Fibroblast of lung (primary cell): ENCODE data around the gene GNG3. TPM values are rescaled to one million over a fixed set of nuclear protein-coding genes. Genes with fewer than 3 reads are reported as not detected.

Experiments used
- DNase-seq, 2 donors: peaks; one replicate each; pipeline versions ENCODE4 v3.0.0 to v3.0.0-alpha.2; 2010; ENCODE audit warnings: low read depth in 2 of 2
- H2AFZ ChIP-seq: 2 replicates; pipeline ENCODE4 v1.5.1; 2012; ENCODE audit warnings: low read length, control low read depth, inconsistent platforms
- H3K27ac ChIP-seq: 2 replicates; pipeline ENCODE4 v1.5.1; 2011; ENCODE audit warnings: low read length, control low read depth; ENCODE audit not compliant: insufficient read depth
- H3K27me3 ChIP-seq: 2 replicates; pipeline ENCODE4 v1.5.1; 2011; ENCODE audit warnings: mild to moderate bottlenecking, low read length; ENCODE audit not compliant: control insufficient read depth, insufficient read depth
- H3K36me3 ChIP-seq: 2 replicates; pipeline ENCODE4 v1.5.1; 2011; ENCODE audit warnings: low read length; ENCODE audit not compliant: control insufficient read depth, insufficient read depth
- H3K4me1 ChIP-seq: 2 replicates; pipeline ENCODE4 v1.5.1; 2011; ENCODE audit warnings: low read length; ENCODE audit not compliant: control insufficient read depth, insufficient read depth; ENCODE audit errors: extremely low read depth
- H3K4me2 ChIP-seq: 2 replicates; pipeline ENCODE4 v1.5.1; 2011; ENCODE audit warnings: low read length, control low read depth; ENCODE audit not compliant: insufficient read depth; ENCODE audit errors: extremely low read depth
- H3K4me3 ChIP-seq, 4 experiments: fragments of 200-600 bp in 1 of 4; sonication (generic) in 1 of 4; replicated peaks in 1 of 4; 2 replicates each; pipeline ENCODE4 v1.5.1; 2011 to 2016; ENCODE audit warnings: low read length in 4 of 4, low read depth in 3 of 4, mild to moderate bottlenecking in 3 of 4, control low read depth in 2 of 4, inconsistent platforms in 1 of 4, mixed read lengths in 1 of 4; ENCODE audit not compliant: insufficient read depth in 1 of 4; ENCODE audit errors: control extremely low read depth in 1 of 4
- H3K79me2 ChIP-seq: 2 replicates; pipeline ENCODE4 v1.5.1; 2012; ENCODE audit warnings: mild to moderate bottlenecking, low read length, inconsistent platforms; ENCODE audit not compliant: control insufficient read depth, insufficient read depth
- H3K9ac ChIP-seq: 2 replicates; pipeline ENCODE4 v1.5.1; 2011; ENCODE audit warnings: mild to moderate bottlenecking, low read length, control low read depth; ENCODE audit not compliant: insufficient read depth
- H3K9me3 ChIP-seq: 2 replicates; pipeline ENCODE4 v1.5.1; 2012; ENCODE audit warnings: low read depth, low read length; ENCODE audit not compliant: control insufficient read depth, insufficient read depth
- H4K20me1 ChIP-seq: 2 replicates; pipeline ENCODE4 v1.5.1; 2011; ENCODE audit warnings: low read length; ENCODE audit not compliant: control insufficient read depth, insufficient read depth; ENCODE audit errors: extremely low read depth
- CTCF ChIP-seq, 2 donors: IDR thresholded peaks in 1 of 2; conservative IDR thresholded peaks in 1 of 2; 1 replicate in 1 of 2; 2 replicates in 1 of 2; pipeline ENCODE4 v1.5.1; 2011 to 2012; ENCODE audit warnings: low read length in 2 of 2, control low read depth in 1 of 2, inconsistent platforms in 1 of 2, low read depth in 1 of 2, mild to moderate bottlenecking in 1 of 2
- EZH2 ChIP-seq: IDR thresholded peaks from 2 replicates; pipeline ENCODE4 v1.5.1; 2012; ENCODE audit warnings: low read length, control low read depth, mild to moderate bottlenecking; ENCODE audit errors: missing control alignments
- polyA plus RNA-seq, 2 donors: library from polyadenylated mRNA; depleted of rRNA in 1 of 2; stranded (reverse) in 1 of 2; unstranded in 1 of 2; fragments of >200 nt; gene quantifications; 2 replicates each; pipeline ENCODE4 v1.2.1, GENCODE V29; 2011 to 2012; ENCODE audit warnings: missing spikeins in 1 of 2
- total RNA-seq: library from RNA; depleted of rRNA; stranded (reverse); fragments of >200 nt; gene quantifications from 2 replicates; pipeline ENCODE4 v1.2.1, GENCODE V29; 2014

GNG3 gene
- total and polyA plus RNA-seq, 2 donors (not counting 1 experiment from before 2014, with no cell fraction given): not detected

GRCh38 chr11:62713343-62713742, 5.9 kb downstream of the GNG3 start:
- Histone ChIP-seq H3K79me2 (peaks cover 26% of the 10 kb centered on the region), H3K36me3 (peaks cover 26% of the 10 kb centered on the region)
- TF ChIP-seq EZH2 (no peak), CTCF (conservative IDR thresholded peaks at IDR 0.05 in 1 of 2, IDR thresholded peaks at IDR 0.05 in 1 of 2; ENCODE audit: low read depth in 1 of 2, low read length in 2 of 2) (no peak)

GRCh38 chr11:62715150-62716130, 8.0 kb downstream of the GNG3 start:
- Histone ChIP-seq H4K20me1 (no peaks in the 10 kb centered on the region), H3K4me1 (peaks cover 3% of the 10 kb centered on the region), H3K4me3 (no peak overlapping the region), H2AFZ (no peak overlapping the region), H3K27me3 (no peaks in the 10 kb centered on the region), H3K9ac (no peak overlapping the region), H3K36me3 (peaks cover 36% of the 10 kb centered on the region), H3K79me2 (peaks cover 38% of the 10 kb centered on the region), H3K4me2 (no peak overlapping the region), H3K9me3 (no peaks in the 10 kb centered on the region), H3K27ac (no peak overlapping the region)
- no peak for DNase-seq
- TF ChIP-seq EZH2: no peak
- no peak for TF ChIP-seq CTCF (conservative IDR thresholded peaks at IDR 0.05 in 1 of 2, IDR thresholded peaks at IDR 0.05 in 1 of 2; ENCODE audit: low read depth in 1 of 2, low read length in 2 of 2)

More at GRCh38 chr11:62713343-62713742, 5.9 kb downstream of the GNG3 start:
- Histone ChIP-seq H3K27ac (no peak overlapping the region), H3K4me3 (no peak overlapping the region), H3K9me3 (no peaks in the 10 kb centered on the region), H4K20me1 (no peaks in the 10 kb centered on the region), H2AFZ (no peak overlapping the region), H3K4me2 (no peak overlapping the region), H3K4me1 (peaks cover 12% of the 10 kb centered on the region), H3K27me3 (no peaks in the 10 kb centered on the region), H3K9ac (no peak overlapping the region)
- DNase-seq: no peak

- TF ChIP-seq EZH2 (no peak), CTCF (conservative IDR thresholded peaks at IDR 0.05 in 1 of 2, IDR thresholded peaks at IDR 0.05 in 1 of 2; ENCODE audit: low read depth in 1 of 2, low read length in 2 of 2) (no peak)
- Histone ChIP-seq H3K4me3 (no peak overlapping the region), H2AFZ (no peak overlapping the region), H3K79me2 (peaks cover 43% of the 10 kb centered on the region), H3K36me3 (peaks cover 36% of the 10 kb centered on the region), H3K4me2 (no peak overlapping the region), H3K4me1 (peaks cover 3% of the 10 kb centered on the region), H3K9ac (no peak overlapping the region), H4K20me1 (no peaks in the 10 kb centered on the region), H3K27ac (no peak overlapping the region), H3K27me3 (no peaks in the 10 kb centered on the region), H3K9me3 (no peaks in the 10 kb centered on the region)
- no peak for DNase-seq
Observed at GRCh38 chr11:62716206-62716605, 8.7 kb downstream of the GNG3 start.
